ENCODE results near the gene NME8. TPM values are rescaled to one million over a fixed set of nuclear protein-coding genes. Genes with fewer than 3 reads are reported as not detected.
A peak's percentile ranks its signal among the peaks of the same experiment; 100 is the strongest.

The NME8 gene
- total RNA-seq, 1 experiment from 2014 or later = not detected

DNA sequence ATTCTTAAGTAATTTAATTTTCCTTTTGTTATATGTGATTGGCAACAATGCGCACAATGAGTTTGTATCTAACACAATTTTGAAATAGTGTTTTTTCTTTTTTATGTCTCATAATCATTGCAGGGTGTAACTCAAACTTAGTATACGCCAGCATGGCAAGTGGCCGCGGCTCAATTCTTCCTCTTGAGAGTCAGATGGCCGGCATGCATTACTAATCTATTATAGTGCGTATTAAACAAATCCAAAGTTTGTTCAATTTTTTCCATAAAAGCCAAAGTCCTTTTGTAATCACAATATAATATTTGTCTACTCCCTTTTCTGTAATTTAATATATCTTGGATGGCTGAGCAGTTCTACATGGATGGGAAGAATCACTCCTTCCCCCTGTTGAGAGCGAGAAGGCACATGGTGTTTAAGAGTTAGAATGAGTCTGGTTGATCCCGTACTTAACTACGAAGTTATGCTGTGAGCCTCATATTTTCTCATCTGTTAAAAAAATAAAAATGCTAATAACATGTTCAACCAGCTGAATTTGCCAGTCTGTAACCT lies 84.7 kb downstream of the NME8 start:
- DNase-seq = no peak
- Histone ChIP-seq H3K27me3 (replicated peaks; ENCODE audit: control insufficient read depth, insufficient read depth, low read length) (no peaks in the 10 kb centered on the region), H3K4me1 (no peaks in the 10 kb centered on the region), H3K4me3 (ENCODE audit: low read depth, low read length) (no peak overlapping the region), H3K9me3 (peaks cover 7% of the 10 kb centered on the region), H3K36me3 (ENCODE audit: control insufficient read depth, insufficient read depth, low read length) (no peaks in the 10 kb centered on the region)
- ChIA-PET POLR2A (no interaction called here), CTCF (no interaction called here)
- intact Hi-C loops (cut with micrococcal nuclease; ENCODE audit: unreplicated experiment) = no loop called here
- Mint-ChIP-seq H3K27ac (ENCODE audit: unreplicated experiment) (no peak overlapping the region), H3K4me1 (ENCODE audit: low read depth, unreplicated experiment) (no peaks in the 10 kb centered on the region), H3K4me3 (ENCODE audit: unreplicated experiment) (no peak overlapping the region), H3K9me3 (ENCODE audit: unreplicated experiment) (peaks cover 14% of the 10 kb centered on the region), H3K27me3 (ENCODE audit: insufficient read depth, unreplicated experiment) (no peaks in the 10 kb centered on the region), H3K36me3 (ENCODE audit: insufficient read depth, unreplicated experiment) (no peaks in the 10 kb centered on the region)
- TF ChIP-seq, protein P1, sequence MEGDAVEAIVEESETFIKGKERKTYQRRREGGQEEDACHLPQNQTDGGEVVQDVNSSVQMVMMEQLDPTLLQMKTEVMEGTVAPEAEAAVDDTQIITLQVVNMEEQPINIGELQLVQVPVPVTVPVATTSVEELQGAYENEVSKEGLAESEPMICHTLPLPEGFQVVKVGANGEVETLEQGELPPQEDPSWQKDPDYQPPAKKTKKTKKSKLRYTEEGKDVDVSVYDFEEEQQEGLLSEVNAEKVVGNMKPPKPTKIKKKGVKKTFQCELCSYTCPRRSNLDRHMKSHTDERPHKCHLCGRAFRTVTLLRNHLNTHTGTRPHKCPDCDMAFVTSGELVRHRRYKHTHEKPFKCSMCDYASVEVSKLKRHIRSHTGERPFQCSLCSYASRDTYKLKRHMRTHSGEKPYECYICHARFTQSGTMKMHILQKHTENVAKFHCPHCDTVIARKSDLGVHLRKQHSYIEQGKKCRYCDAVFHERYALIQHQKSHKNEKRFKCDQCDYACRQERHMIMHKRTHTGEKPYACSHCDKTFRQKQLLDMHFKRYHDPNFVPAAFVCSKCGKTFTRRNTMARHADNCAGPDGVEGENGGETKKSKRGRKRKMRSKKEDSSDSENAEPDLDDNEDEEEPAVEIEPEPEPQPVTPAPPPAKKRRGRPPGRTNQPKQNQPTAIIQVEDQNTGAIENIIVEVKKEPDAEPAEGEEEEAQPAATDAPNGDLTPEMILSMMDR (IDR thresholded peaks at IDR 0.05; ENCODE audit: insufficient read depth in 1 of 2, low read depth in 1 of 2, low read length in 1 of 2, severe bottlenecking in 1 of 2, unreplicated experiment in 1 of 2) = no peak
- BruUV-seq (replicated peaks) = no TSS peak

DNA sequence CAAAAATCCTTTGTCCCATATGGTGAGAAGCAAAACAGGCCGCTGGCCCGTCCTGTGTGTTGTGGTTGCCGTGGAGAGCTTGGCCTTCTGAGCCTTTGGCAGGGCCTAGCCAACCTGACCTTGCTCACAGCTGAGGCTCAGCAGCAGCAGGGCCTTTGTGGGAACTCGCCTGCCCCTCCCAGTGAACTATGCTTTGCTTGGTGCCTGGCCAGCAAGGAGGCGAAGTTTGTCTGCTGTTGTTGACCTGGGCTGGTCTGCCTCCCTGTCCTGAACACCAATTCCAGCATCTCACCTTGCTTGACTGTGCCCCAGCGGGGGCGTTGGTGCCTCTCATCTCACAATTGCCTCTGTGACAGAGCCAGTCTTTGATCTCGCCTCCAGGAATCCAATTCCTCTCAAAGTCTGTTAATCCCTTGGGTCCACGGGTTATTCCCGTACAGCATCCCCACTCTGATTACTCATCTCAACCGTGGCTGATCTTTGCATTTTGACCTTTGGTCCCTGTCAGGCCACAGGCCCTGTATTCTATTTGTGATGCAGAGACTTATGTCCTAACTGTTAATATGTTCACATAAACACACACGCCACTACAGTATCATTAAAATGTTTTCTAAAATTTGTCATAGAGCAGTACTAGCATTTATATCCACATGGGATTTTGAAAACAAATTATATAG lies 94.7 kb downstream of the NME8 start:
- Histone ChIP-seq H3K27me3 (replicated peaks; ENCODE audit: control insufficient read depth, insufficient read depth, low read length) (no peaks in the 10 kb centered on the region), H3K4me1 (peaks cover 14% of the 10 kb centered on the region), H3K4me3 (ENCODE audit: low read depth, low read length) (no peak overlapping the region), H3K36me3 (ENCODE audit: control insufficient read depth, insufficient read depth, low read length) (no peaks in the 10 kb centered on the region), H3K9me3 (no peaks in the 10 kb centered on the region)
- H3K4me1 Mint-ChIP-seq (ENCODE audit: low read depth, unreplicated experiment) = no peaks in the 10 kb centered on the region
- no peak overlapping the region for H3K4me3 Mint-ChIP-seq (ENCODE audit: unreplicated experiment)
- ChIA-PET POLR2A (no interaction called here), CTCF (no interaction called here)
- peak; percentile 70 to 82 for DNase-seq
- TF ChIP-seq, protein P1 (IDR thresholded peaks at IDR 0.05; ENCODE audit: insufficient read depth in 1 of 2, low read depth in 1 of 2, low read length in 1 of 2, severe bottlenecking in 1 of 2, unreplicated experiment in 1 of 2) = no peak
- BruUV-seq (replicated peaks) = no TSS peak
- intact Hi-C loops (cut with micrococcal nuclease; ENCODE audit: unreplicated experiment) = loop anchor here (1.0 kb wide), 1 partner anchor 26 kb away; no protein-coding TSS in a partner anchor
- H3K9me3 Mint-ChIP-seq (ENCODE audit: unreplicated experiment) = no peaks in the 10 kb centered on the region
- H3K36me3 Mint-ChIP-seq (ENCODE audit: insufficient read depth, unreplicated experiment) = no peaks in the 10 kb centered on the region
- no peak overlapping the region for H3K27ac Mint-ChIP-seq (ENCODE audit: unreplicated experiment)
- H3K27me3 Mint-ChIP-seq (ENCODE audit: insufficient read depth, unreplicated experiment) = peaks cover 3% of the 10 kb centered on the region

DNA sequence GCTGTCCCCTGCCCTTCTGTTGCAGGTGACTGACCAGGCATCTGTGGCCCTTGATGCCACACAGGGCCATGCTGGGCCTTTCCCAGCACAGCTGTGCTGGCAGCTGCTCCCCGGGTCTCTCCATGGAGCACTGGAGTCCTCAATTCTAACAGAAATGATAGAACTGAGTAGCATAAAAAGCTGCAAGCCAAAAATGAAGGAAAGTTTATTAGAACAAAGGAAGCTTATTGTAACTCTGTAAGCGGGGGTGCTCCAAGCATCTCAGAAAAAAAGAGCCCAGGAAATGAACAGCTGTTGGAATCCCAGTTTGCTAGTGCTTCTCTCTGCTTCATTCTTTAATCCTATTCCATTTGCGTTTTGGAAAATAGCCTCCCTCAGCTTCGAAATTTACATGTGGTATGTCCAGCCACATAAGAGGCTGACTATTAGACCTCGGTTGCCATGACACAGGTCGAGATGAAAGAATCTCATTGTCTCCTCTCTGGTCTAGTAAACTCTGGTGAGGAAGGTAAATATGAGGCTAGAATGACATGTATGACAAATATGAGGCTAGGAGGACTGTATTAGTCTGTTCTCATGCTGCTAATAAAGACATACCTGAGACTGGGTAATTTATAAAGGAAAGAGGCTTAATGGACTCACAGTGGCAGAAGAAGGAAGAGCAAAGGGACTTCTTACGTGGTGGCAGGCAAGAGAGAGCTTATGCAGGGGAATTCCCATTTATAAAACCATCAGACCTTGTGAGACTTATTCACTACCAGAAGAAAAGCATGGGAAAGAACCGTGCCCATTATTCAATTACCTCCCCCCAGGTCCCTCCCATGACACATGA lies 95.7 kb downstream of the NME8 start:
- H3K4me1 ChIP-seq = peaks cover 14% of the 10 kb centered on the region
- Mint-ChIP-seq H3K36me3 (ENCODE audit: insufficient read depth, unreplicated experiment) (no peaks in the 10 kb centered on the region), H3K4me3 (ENCODE audit: unreplicated experiment) (no peak overlapping the region), H3K27ac (ENCODE audit: unreplicated experiment) (no peak overlapping the region), H3K4me1 (ENCODE audit: low read depth, unreplicated experiment) (no peaks in the 10 kb centered on the region), H3K27me3 (ENCODE audit: insufficient read depth, unreplicated experiment) (peaks cover 3% of the 10 kb centered on the region), H3K9me3 (ENCODE audit: unreplicated experiment) (no peaks in the 10 kb centered on the region)
- ChIA-PET POLR2A (no interaction called here), CTCF (no interaction called here)
- H3K9me3 ChIP-seq = no peaks in the 10 kb centered on the region
- no TSS peak for BruUV-seq (replicated peaks)
- no peaks in the 10 kb centered on the region for H3K36me3 ChIP-seq (ENCODE audit: control insufficient read depth, insufficient read depth, low read length)
- H3K27me3 ChIP-seq (replicated peaks; ENCODE audit: control insufficient read depth, insufficient read depth, low read length) = no peaks in the 10 kb centered on the region
- TF ChIP-seq, protein P1 (IDR thresholded peaks at IDR 0.05; ENCODE audit: insufficient read depth in 1 of 2, low read depth in 1 of 2, low read length in 1 of 2, severe bottlenecking in 1 of 2, unreplicated experiment in 1 of 2) = no peak
- no peak for DNase-seq
- intact Hi-C loops (cut with micrococcal nuclease; ENCODE audit: unreplicated experiment) = loop anchor here (1.0 kb wide), 1 partner anchor 27 kb away; no protein-coding TSS in a partner anchor
- no peak overlapping the region for H3K4me3 ChIP-seq (ENCODE audit: low read depth, low read length)

Measured in Caco-2 (cell line).